Left ventricle myocardium inferior (tissue), 1 donor: ENCODE measurements around the gene NT5DC1. TPM values are rescaled to one million over a fixed set of nuclear protein-coding genes. Genes with fewer than 3 reads are reported as not detected.

Experiments used
- DNase-seq: peaks from one replicate; pipeline ENCODE4 v3.0.0-alpha.2; 2020
- H3K27ac ChIP-seq: fragments of 200-600 bp; replicated peaks from 2 replicates; pipeline ENCODE4 v1.8.0; 2021
- H3K27me3 ChIP-seq: fragments of 200-600 bp; 2 replicates; pipeline ENCODE4 v1.8.0; 2021; ENCODE audit warnings: low read depth
- H3K36me3 ChIP-seq: fragments of 200-600 bp; 2 replicates; pipeline ENCODE4 v1.8.0; 2021
- H3K4me1 ChIP-seq: fragments of 200-600 bp; 2 replicates; pipeline ENCODE4 v1.8.0; 2021
- H3K4me3 ChIP-seq: fragments of 200-600 bp; 2 replicates; pipeline ENCODE4 v1.8.0; 2021; ENCODE audit warnings: mild to moderate bottlenecking, moderate library complexity
- H3K9me3 ChIP-seq: fragments of 200-600 bp; replicated peaks from 2 replicates; pipeline ENCODE4 v1.8.0; 2021
- CTCF ChIP-seq: fragments of 200-600 bp; IDR thresholded peaks from 2 replicates; pipeline ENCODE4 v1.8.0; 2021; ENCODE audit warnings: antibody characterized with exemption, mild to moderate bottlenecking, borderline replicate concordance
- intact Hi-C: fragments of 100-400 bp; cut with micrococcal nuclease; formaldehyde crosslinking; loops from one replicate; pipeline ENCODE4 v1.11.0; 2022
- total RNA-seq: library from RNA; stranded (reverse); fragmentation: NEBNext Ultra II Directional; extraction: Animal tissue kit (Norgen Biotek cat#: 25700); gene quantifications from one replicate; pipeline ENCODE4 v1.2.1, GENCODE V29; 2021
- donor health status: DM: no; HTN: yes; CAD: no; lungs with severe emphysema.

Gene NT5DC1
- total RNA-seq, 1 donor from 2014 or later: 64.3 TPM

DNA sequence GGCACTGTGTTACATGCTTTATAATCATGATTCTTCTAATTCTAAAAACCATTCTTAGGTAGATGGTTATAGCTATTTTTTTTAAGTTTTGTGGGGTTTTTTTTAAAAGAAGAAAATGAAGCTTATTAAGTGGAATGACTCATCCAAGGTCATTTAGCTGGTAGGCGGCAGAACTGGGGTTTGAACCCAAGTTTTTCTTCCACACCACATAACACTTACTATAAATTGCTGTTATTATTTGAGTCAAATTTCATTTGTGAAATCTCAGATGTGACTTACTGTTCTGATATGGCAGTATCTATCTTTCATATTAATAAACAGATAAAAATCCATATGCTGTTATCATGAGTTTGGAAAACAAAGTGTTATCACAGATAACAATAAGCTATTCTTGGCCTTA is 35.7 kb downstream of the NT5DC1 start:
- no peak for TF ChIP-seq CTCF
- no peaks in the 10 kb centered on the region for H3K36me3 ChIP-seq
- intact Hi-C loops: no loop called here
- H3K27me3 ChIP-seq: no peaks in the 10 kb centered on the region
- no peak for DNase-seq
- H3K27ac ChIP-seq: no peak overlapping the region
- no peak overlapping the region for H3K4me3 ChIP-seq
- H3K4me1 ChIP-seq: no peaks in the 10 kb centered on the region
- H3K9me3 ChIP-seq: no peaks in the 10 kb centered on the region

- H3K4me3 ChIP-seq: no peak overlapping the region
- H3K36me3 ChIP-seq: no peaks in the 10 kb centered on the region
- TF ChIP-seq CTCF: no peak
- no peak for DNase-seq
- H3K4me1 ChIP-seq: no peaks in the 10 kb centered on the region
- H3K27me3 ChIP-seq: no peaks in the 10 kb centered on the region
- H3K9me3 ChIP-seq: no peaks in the 10 kb centered on the region
- H3K27ac ChIP-seq: no peak overlapping the region
- intact Hi-C loops: no loop called here
Observed at GRCh38 chr6:116136933-116137340, 36.3 kb downstream of the NT5DC1 start.

GRCh38 chr6:116139917-116140316 is 39.3 kb downstream of the NT5DC1 start:
- DNase-seq: no peak
- Histone ChIP-seq H3K4me3 (no peak overlapping the region), H3K27me3 (no peaks in the 10 kb centered on the region), H3K9me3 (no peaks in the 10 kb centered on the region), H3K4me1 (peaks cover 15% of the 10 kb centered on the region), H3K36me3 (no peaks in the 10 kb centered on the region), H3K27ac (no peak overlapping the region)
- intact Hi-C loops: no loop called here
- TF ChIP-seq CTCF: no peak

DNA sequence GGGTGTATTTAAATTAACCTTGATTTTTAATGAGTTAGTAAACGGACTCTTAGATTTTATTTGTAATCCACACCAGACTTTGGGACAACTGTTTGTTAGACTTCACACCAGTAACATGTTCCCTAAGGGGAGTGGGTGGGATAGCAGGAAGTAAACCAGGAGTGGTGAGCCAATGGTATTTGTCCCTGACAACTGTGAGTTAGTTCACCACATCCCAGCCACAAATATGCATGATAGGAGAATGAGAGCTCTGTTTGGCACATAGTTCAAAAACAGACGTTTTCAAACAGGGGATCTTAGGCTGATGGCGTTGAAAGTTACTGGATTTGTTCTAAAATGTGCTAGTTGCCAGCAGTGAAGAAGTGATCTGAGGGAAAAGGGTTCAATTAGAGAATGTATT is 44.0 kb downstream of the NT5DC1 start:
- intact Hi-C loops: no loop called here
- Histone ChIP-seq H3K27ac (no peak overlapping the region), H3K4me1 (peaks cover 29% of the 10 kb centered on the region), H3K9me3 (no peaks in the 10 kb centered on the region), H3K36me3 (no peaks in the 10 kb centered on the region), H3K4me3 (no peak overlapping the region), H3K27me3 (no peaks in the 10 kb centered on the region)
- DNase-seq: no peak
- no peak for TF ChIP-seq CTCF

DNA sequence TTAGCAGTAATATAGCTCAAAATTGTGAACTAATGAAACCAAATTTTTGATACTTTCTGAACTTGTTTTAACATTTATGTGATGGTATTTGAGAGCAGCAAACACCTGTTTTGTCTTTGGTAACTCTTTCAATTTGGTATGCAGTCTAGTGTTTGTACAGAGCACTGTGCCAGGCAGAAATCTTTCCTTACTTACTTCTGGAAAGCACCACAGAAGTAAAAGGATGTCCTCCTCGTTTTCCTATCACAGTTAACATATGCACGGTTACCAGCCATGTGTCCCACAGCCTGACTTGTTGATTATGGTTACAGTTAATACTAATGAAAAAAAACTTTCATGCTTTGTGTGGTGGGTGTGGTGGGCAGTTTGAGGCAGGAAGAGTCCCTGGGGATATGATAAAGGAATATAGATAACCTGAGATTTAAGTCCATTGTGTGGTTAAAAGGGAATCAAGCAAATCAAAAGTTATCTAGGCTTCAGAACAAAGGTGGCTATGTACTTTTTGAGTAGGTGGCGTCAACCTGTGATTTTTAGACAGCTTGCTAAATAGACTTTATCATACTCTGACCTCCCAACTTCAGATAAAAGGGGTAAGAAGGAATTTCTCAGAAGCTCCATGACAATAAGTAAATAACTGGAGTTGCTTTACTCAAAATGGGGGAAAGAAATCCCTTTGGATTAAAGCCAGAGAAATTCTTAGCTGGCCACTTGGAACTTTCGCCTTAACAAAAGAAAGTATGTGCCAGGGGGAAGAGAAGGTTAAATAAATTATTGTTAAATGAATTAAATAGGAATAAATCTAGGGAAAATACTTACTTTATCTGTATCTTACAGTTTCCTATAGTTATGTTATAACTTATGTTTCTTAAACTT is 45.4 kb downstream of the NT5DC1 start:
- no peak for DNase-seq
- no peaks in the 10 kb centered on the region for H3K9me3 ChIP-seq
- H3K4me1 ChIP-seq: peaks cover 29% of the 10 kb centered on the region
- TF ChIP-seq CTCF: no peak
- H3K27me3 ChIP-seq: no peaks in the 10 kb centered on the region
- H3K4me3 ChIP-seq: no peak overlapping the region
- H3K36me3 ChIP-seq: no peaks in the 10 kb centered on the region
- no peak overlapping the region for H3K27ac ChIP-seq
- intact Hi-C loops: no loop called here
